Left renal pelvis (tissue), 4 donors: ENCODE data around the gene DNAH17. TPM values are rescaled to one million over a fixed set of nuclear protein-coding genes. Genes with fewer than 3 reads are reported as not detected.

Experiments
- DNase-seq, 4 donors: peaks; one replicate each; pipeline ENCODE4 v3.0.0-alpha.2; 2013; ENCODE audit warnings: low read depth in 4 of 4, low spot score in 3 of 4
- polyA plus RNA-seq, 4 donors: library from polyadenylated mRNA; unstranded; fragments of 120-200 nt; gene quantifications; one replicate each; pipeline ENCODE4 v1.2.1, GENCODE V29; 2013; ENCODE audit not compliant: insufficient read length in 4 of 4

The DNAH17 gene
- polyA plus RNA-seq, 4 donors = 1.5 to 4.8 (median 2.2) TPM

GRCh38 chr17:78580277-78580804 lies 3.1 kb upstream of the DNAH17 start:
- no peak for DNase-seq

GRCh38 chr17:78576389-78577112 lies 645 bp downstream of the DNAH17 start:
- no peak for DNase-seq

GRCh38 chr17:78575899-78576298 lies 1.3 kb downstream of the DNAH17 start:
- no peak for DNase-seq

- no peak for DNase-seq
These were observed 1.9 kb downstream of the DNAH17 start for GRCh38 chr17:78575340-78575739.

- no peak for DNase-seq
These were observed 3.2 kb downstream of the DNAH17 start for GRCh38 chr17:78573955-78574354.

GRCh38 chr17:78572239-78573205 lies 4.7 kb downstream of the DNAH17 start:
- DNase-seq = no peak

GRCh38 chr17:78571329-78571728 lies 5.9 kb downstream of the DNAH17 start:
- DNase-seq = no peak

GRCh38 chr17:78568494-78569115 lies 8.6 kb downstream of the DNAH17 start:
- DNase-seq = no peak

- no peak for DNase-seq
These were observed 9.2 kb downstream of the DNAH17 start for GRCh38 chr17:78567991-78568390.

- no peak for DNase-seq
These were observed 10.2 kb downstream of the DNAH17 start for GRCh38 chr17:78566947-78567346.

GRCh38 chr17:78563189-78564145 lies 13.7 kb downstream of the DNAH17 start:
- no peak for DNase-seq

GRCh38 chr17:78562734-78563133 lies 14.5 kb downstream of the DNAH17 start:
- no peak for DNase-seq

GRCh38 chr17:78561166-78561565 lies 16.0 kb downstream of the DNAH17 start:
- DNase-seq = no peak

- no peak for DNase-seq
These were observed 16.5 kb downstream of the DNAH17 start for GRCh38 chr17:78560731-78561130.

GRCh38 chr17:78559749-78560368 lies 17.3 kb downstream of the DNAH17 start:
- DNase-seq = no peak

- no peak for DNase-seq
These were observed 18.2 kb downstream of the DNAH17 start for GRCh38 chr17:78558989-78559388.

- DNase-seq = no peak
These were observed 18.9 kb downstream of the DNAH17 start for GRCh38 chr17:78558181-78558850.

GRCh38 chr17:78557598-78558039 lies 19.6 kb downstream of the DNAH17 start:
- DNase-seq = no peak

- no peak for DNase-seq
These were observed 20.4 kb downstream of the DNAH17 start for GRCh38 chr17:78556812-78557211.
